Erythroblast (primary cell): Measurements from ENCODE around the gene MEX3A.

ENCODE experiments used
- GATA1 ChIP-seq: IDR thresholded peaks from 2 replicates; pipeline ENCODE4 v1.6.1; 2011; ENCODE audit warnings: low read depth, mild to moderate bottlenecking, control low read depth, low read length, moderate library complexity
- POLR2A ChIP-seq: IDR thresholded peaks from 2 replicates; pipeline ENCODE4 v1.6.1; 2011; ENCODE audit warnings: mild to moderate bottlenecking, low read length

GRCh38 chr1:156042828-156043227 lies 39.4 kb downstream of the MEX3A start:
- TF ChIP-seq POLR2A (no peak), GATA1 (no peak)
